ENCODE measurements around the gene ABCC6.
A peak's percentile ranks its signal among the peaks of the same experiment; 100 is the strongest.

The ABCC6 gene

GRCh38 chr16:16139061-16139460, 84.2 kb downstream of the ABCC6 start:
- no peak for DNase-seq

GRCh38 chr16:16138034-16138635, 85.2 kb downstream of the ABCC6 start:
- DNase-seq, result no peak

DNA sequence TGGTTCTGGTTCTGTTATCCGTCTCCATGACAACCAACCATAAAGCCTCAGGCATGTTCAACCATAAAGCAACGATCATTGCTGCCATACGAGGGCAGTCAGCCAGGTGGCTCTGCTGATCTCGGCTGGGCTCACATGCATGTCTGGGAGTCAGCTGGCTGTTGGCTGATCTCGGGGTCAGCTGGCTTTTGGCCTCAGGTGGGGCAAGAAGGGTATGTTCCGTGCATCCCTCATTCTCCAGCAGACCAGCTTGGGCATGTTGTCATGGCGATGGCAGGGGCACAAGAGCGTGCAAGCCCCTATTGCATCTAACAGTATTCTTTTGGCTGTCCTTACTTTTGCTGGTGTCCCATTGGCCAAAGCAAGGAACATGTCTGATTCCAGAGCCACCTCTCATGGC, 86.2 kb downstream of the ABCC6 start:
- DNase-seq, result no peak

GRCh38 chr16:16136588-16136987, 86.7 kb downstream of the ABCC6 start:
- no peak for DNase-seq

GRCh38 chr16:16133943-16134604, 89.2 kb downstream of the ABCC6 start:
- DNase-seq, result no peak

DNA sequence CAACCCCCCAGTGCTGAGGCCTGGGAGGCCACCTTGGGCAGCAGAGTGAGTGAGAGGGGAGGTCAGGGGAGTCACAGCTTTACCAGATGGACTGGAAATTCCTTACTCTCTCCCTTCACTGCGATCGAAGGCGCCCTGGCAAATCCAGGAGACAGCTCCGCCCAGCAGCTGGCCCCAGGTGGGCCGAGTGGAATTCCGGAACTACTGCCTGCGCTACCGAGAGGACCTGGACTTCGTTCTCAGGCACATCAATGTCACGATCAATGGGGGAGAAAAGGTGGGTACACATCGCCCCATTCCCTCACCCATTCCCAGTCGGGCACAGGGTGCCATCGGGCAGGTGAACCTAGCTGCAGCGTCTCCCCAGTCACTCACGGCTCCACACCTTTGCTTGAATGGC, 91.6 kb downstream of the ABCC6 start:
- no peak for DNase-seq

GRCh38 chr16:16131204-16131603, 92.1 kb downstream of the ABCC6 start:
- no peak for DNase-seq

DNA sequence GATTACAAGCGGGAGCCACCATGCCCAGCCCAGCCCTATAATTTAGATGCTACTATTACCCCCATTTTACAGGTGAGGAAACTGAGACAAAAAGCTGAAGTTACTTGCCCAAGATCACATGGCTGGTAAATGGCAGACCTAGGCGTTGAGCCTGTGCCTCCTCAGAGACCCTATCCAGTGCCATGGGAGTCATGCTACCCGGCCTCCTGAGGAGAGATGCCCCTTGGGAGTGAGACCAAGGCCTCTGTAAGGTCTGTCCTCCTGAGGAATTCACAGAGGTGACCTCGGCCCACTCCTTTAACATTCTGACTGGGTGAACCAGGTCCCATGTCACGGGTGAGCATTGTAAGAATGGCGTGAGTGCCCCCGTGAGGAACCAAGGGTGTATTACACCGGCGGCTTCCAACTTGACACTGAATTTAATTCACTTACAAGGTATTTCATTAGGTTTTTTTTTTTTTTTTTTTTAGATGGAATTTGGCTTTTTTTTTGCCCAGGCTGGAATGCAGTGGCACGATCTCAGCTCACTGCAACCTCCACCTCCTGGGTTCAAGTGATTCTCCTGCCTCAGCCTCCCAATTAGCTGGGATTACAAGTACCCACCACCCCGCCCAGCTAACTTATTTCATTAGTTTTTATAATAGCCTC, 95.7 kb downstream of the ABCC6 start:
- DNase-seq, result peak; percentile 43

DNA sequence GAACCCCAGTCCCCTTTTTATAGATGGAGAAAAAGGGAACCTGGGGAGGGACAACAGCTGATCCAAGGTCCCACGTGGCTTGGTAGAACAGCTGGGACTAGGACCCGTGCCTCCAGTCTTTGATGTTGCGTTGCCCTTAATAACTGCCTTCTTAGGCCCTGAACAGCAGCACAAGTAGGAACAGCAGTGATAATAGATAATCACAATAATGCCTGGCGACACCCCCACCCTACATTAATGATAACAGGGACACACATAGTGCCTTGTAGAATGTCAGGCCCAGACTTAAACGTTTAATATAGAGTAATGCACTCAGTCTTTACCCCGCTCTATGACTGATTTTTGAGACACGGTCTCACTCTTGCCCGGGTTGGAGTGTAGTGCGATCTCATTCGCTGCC, 96.4 kb downstream of the ABCC6 start:
- DNase-seq, result no peak

DNA sequence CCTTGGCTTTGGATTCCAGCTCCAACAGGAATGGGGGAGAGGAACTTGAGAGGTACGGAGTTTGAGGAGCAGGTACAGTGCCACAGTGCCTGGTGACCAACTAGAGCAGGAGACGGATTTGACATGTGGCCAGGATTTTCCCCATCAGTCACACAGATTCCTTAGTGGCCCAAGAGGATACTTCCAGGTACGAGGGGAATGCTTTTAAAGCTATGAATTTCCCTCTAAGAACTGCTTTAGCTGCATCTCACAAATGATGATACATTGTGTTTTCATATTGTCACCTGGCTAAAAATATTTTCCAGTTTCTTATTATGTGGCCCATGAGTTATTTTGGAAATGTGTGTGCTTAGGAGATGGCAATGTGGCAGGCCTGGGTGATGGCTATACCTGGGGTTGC, 98.3 kb downstream of the ABCC6 start:
- DNase-seq, result no peak

GRCh38 chr16:16124438-16124837, 98.9 kb downstream of the ABCC6 start:
- no peak for DNase-seq

DNA sequence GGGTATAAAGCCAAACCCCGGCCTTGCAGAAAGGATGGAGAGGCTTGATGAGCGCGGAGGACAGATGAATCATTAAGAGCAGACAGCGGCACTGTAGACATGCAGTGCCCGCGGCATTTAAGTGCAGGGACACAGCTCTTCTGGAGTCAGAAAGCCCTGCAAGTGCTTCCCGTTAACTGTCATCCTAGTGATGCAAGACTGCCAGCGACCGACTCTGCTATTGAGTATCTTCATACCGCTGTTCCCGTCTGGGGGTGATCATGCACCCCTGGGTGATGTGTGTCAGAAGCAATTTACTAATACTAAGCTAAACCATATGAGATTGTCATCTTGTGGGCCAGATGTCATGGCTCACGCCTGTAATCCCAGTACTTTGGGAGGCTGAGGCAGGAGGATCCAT, 101.0 kb downstream of the ABCC6 start:
- no peak for DNase-seq

- no peak for DNase-seq
Observed at GRCh38 chr16:16121185-16121727, 102.0 kb downstream of the ABCC6 start.

DNA sequence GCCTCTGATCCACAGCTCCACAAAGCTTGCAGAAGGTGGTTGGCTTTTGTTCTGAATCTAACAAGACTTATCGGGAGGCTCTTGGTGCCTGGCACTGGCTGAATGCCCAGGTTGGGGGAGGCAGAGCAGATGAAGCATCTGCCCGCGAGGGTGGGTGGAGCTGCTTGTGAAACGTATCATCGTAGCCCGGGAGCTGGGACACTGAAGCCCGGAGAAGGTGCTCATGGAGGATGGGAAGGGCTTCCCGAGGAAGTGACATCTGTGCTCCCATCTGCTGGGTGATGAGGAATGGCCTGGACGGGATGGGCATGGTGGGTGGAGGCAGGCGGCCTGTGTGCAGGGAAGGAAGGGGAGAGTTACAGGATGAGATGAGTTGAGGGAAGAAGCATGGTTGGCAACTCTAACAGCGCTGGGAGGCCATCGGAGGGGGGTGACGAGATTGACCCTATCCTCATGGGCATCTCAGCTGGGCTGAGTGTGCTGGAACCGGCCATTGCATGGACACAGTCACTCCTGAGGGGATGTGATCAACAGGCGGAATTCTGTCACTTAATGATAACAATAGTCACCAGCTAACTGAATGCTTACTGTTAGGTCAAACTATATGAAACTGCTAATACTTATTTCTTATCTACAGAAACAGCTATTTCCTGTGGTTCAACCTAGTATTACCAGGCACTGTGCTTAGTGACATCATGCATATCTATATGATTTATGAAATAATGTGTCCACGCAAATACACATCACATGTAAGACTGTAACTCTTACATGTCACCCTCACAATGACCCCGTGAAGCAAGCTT, 102.7 kb downstream of the ABCC6 start:
- peak; percentile 98 for DNase-seq

DNA sequence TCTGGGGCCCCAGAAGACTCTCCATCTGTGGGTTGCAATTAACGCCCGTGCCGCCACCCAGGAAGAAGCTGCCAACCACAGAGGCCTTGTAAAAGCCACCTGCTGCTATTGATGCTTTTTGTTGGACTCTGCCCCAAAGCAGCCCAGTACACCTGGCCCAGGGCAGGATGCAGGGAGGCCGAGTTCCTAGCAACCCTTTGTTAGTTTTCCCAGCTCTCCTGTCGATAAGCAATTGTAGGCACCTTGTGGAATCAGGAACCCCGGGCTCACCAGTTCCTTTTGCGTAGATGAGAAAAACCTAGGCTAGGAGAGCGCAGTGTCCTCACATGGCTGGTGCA, 103.3 kb downstream of the ABCC6 start:
- peak; percentile 94 for DNase-seq

DNA sequence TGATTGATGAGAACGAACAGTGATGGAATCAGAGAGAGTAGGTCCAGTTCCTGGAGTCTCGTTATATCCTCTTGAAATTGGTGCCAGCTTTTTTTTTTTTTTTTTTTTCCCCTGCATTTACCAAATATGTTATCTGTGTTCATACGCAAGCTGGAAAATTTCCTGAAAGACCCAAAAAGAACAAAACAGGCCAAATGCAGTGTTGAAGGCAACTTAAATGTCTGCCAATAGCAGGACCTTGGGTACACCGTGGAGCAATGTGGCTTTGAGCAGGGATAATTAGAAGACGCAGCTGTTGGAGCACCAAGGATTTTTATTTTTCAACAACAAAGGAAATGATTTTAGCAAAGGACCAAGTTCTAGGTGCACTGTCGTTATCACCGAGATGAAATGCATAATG, 105.0 kb downstream of the ABCC6 start:
- DNase-seq, result no peak

DNA sequence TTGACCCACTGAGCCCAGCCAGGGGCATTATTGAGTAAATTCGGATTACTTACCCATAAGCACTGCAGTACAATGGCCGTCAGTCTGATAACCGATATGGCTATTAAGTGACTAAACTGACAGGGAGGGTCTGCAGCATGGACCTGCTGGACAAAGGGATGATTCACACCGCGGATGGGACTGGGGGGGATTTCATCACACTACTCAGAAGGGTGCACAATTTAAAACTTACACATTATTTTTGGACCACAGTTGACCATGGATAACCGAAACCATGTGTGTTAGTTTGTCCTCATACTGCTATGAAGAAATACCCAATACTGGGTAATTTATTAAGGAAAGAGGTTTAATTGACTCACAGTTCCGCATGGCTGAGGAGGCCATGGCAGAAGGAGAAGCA, 106.5 kb downstream of the ABCC6 start:
- DNase-seq, result no peak

GRCh38 chr16:16113076-16113475, 110.2 kb downstream of the ABCC6 start:
- DNase-seq, result no peak

DNA sequence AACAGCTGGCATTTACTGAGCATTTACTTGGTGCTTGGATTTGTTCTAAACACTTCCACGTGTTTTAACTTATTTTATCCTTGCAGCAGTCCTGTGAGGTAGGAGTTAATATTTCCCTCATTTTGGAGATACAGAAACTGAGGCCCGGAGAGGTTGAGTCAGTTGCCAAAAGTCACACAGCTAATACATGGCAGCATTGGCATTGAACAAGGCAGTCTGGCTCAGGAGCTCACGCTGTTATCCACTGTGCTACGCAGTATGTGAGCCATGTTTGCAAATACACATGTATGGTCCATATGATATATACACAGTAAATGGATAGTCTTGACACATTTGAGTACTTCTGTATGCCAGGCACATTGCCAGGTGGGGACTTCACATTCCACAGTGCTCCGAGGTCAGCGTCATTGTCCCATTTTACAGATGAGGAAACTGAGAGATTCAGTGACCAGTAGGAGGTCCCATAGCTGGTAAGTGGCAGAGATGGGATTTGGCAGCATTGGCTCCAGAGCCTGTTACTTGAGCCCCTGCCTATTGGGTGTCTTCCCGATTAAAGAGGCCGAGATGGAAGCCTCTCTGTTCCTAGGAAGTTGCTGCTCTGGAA, 110.7 kb downstream of the ABCC6 start:
- no peak for DNase-seq

- no peak for DNase-seq
Observed at GRCh38 chr16:16111639-16112038, 111.7 kb downstream of the ABCC6 start.

GRCh38 chr16:16110111-16110490, 113.2 kb downstream of the ABCC6 start:
- no peak for DNase-seq

GRCh38 chr16:16109453-16110110, 113.7 kb downstream of the ABCC6 start:
- no peak for DNase-seq

GRCh38 chr16:16108759-16109158, 114.5 kb downstream of the ABCC6 start:
- no peak for DNase-seq

Measured in NCI-H2171 treated with DMSO at 0.1 percent for 48 hours (cell line).